Suprapubic skin (tissue), 4 donors: ENCODE results near the gene ATG2B.

Source experiments
- POLR2A ChIP-seq, 2 donors: fragments of 450-650 bp; IDR thresholded peaks; one replicate each; pipeline ENCODE4 v1.6.1; 2017; ENCODE audit warnings: antibody characterized with exemption in 2 of 2, mild to moderate bottlenecking in 2 of 2, moderate library complexity in 2 of 2
- POLR2AphosphoS5 ChIP-seq, 3 donors: sonication (generic); formaldehyde crosslinking; IDR thresholded peaks; one replicate each; pipeline ENCODE4 v1.6.1; 2017; ENCODE audit warnings: antibody characterized with exemption in 3 of 3
- TF ChIP-seq, protein P1 (sequence below), 2 donors: fragments of 200-600 bp in 1 of 2; fragments of 450-650 bp in 1 of 2; sonication (generic) in 1 of 2; IDR thresholded peaks; one replicate each; pipeline ENCODE4 v1.5.1; 2016 to 2019; ENCODE audit warnings: antibody characterized with exemption in 2 of 2, mild to moderate bottlenecking in 1 of 2, moderate library complexity in 1 of 2

DNA sequence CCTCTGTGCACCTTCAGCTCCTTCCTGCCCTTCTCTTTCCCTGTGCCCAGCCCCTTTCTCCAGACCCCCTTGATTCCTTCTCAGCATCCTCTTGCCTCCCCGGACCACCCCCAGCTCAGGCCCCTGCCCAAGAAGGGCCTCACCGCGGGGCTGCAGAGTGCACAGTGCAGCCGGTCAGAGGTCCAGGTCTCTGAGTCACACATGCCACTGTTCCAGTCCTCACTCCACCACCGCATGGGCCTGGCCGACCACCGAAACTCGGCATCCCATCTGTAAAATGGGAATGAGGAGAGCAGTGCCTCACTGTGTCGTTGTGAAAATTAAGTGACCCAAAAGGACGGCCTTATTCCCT lies 93.8 kb downstream of the ATG2B start:
- no peak for TF ChIP-seq POLR2AphosphoS5 (IDR thresholded peaks at IDR 0.05)
- TF ChIP-seq, protein P1, sequence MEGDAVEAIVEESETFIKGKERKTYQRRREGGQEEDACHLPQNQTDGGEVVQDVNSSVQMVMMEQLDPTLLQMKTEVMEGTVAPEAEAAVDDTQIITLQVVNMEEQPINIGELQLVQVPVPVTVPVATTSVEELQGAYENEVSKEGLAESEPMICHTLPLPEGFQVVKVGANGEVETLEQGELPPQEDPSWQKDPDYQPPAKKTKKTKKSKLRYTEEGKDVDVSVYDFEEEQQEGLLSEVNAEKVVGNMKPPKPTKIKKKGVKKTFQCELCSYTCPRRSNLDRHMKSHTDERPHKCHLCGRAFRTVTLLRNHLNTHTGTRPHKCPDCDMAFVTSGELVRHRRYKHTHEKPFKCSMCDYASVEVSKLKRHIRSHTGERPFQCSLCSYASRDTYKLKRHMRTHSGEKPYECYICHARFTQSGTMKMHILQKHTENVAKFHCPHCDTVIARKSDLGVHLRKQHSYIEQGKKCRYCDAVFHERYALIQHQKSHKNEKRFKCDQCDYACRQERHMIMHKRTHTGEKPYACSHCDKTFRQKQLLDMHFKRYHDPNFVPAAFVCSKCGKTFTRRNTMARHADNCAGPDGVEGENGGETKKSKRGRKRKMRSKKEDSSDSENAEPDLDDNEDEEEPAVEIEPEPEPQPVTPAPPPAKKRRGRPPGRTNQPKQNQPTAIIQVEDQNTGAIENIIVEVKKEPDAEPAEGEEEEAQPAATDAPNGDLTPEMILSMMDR (IDR thresholded peaks at IDR 0.05) = no peak
- TF ChIP-seq POLR2A (IDR thresholded peaks at IDR 0.05) = no peak
